ENCODE measurements around the gene MAP2K5. TPM values are rescaled to one million over a fixed set of nuclear protein-coding genes. Genes with fewer than 3 reads are reported as not detected.
"Not testable (repeated sequence)": the region's sequence is repeated elsewhere in the genome, so short reads cannot be mapped to it uniquely, and the experiment has no call there.

MAP2K5 gene
- total and polyA plus RNA-seq, 2 experiments from 2014 or later, result 12.4 to 13.7 TPM

GRCh38 chr15:67660446-67660845, 117.9 kb downstream of the MAP2K5 start:
- TF ChIP-seq EZH2phosphoT487 (IDR thresholded peaks at IDR 0.05; ENCODE audit: low read depth, severe bottlenecking, unreplicated experiment) (no peak), EZH2 (IDR thresholded peaks at IDR 0.05; ENCODE audit: borderline replicate concordance) (no peak), CTCF (IDR thresholded peaks at IDR 0.05; ENCODE audit: poor library complexity) (no peak)
- H3K4me1 ChIP-seq (ENCODE audit: insufficient read depth), result peaks cover 3% of the 10 kb centered on the region

GRCh38 chr15:67660874-67661606, 118.5 kb downstream of the MAP2K5 start:
- Histone ChIP-seq H3K4me3 (no peak overlapping the region), H4K20me1 (ENCODE audit: insufficient read depth, poor library complexity, severe bottlenecking) (no peaks in the 10 kb centered on the region), H3K9me3 (ENCODE audit: low read depth) (no peaks in the 10 kb centered on the region), H3K79me2 (no peaks in the 10 kb centered on the region), H3K36me3 (replicated peaks; ENCODE audit: insufficient read depth, low read depth) (no peaks in the 10 kb centered on the region), H3K27ac (no peak overlapping the region), H3K27me3 (no peaks in the 10 kb centered on the region), H2AFZ (no peak overlapping the region), H3K4me1 (ENCODE audit: insufficient read depth) (peaks cover 3% of the 10 kb centered on the region), H3K9me2 (replicated peaks; ENCODE audit: insufficient read depth) (no peaks in the 10 kb centered on the region), H3K4me2 (no peak overlapping the region)
- WGBS (ENCODE audit: low lambda C conversion rate, missing lambda C conversion rate), result 88% methylated on average over 2 of the region's 2 CpGs
- TF ChIP-seq CTCF (IDR thresholded peaks at IDR 0.05; ENCODE audit: poor library complexity), result no peak
- no peak for TF ChIP-seq EZH2 (IDR thresholded peaks at IDR 0.05; ENCODE audit: borderline replicate concordance)
- TF ChIP-seq EZH2phosphoT487 (IDR thresholded peaks at IDR 0.05; ENCODE audit: low read depth, severe bottlenecking, unreplicated experiment), result no peak
- no peak for DNase-seq (ENCODE audit: low spot score)

More at GRCh38 chr15:67660446-67660845, 117.9 kb downstream of the MAP2K5 start:
- Histone ChIP-seq H3K36me3 (replicated peaks; ENCODE audit: insufficient read depth, low read depth) (no peaks in the 10 kb centered on the region), H3K27ac (no peak overlapping the region), H4K20me1 (ENCODE audit: insufficient read depth, poor library complexity, severe bottlenecking) (no peaks in the 10 kb centered on the region), H3K4me3 (no peak overlapping the region), H3K9me2 (replicated peaks; ENCODE audit: insufficient read depth) (no peaks in the 10 kb centered on the region), H3K79me2 (no peaks in the 10 kb centered on the region), H3K4me2 (no peak overlapping the region), H3K9me3 (ENCODE audit: low read depth) (no peaks in the 10 kb centered on the region), H2AFZ (no peak overlapping the region), H3K27me3 (no peaks in the 10 kb centered on the region)
- no peak for DNase-seq (ENCODE audit: low spot score)

GRCh38 chr15:67670647-67671305, 128.3 kb downstream of the MAP2K5 start:
- H3K4me3 ChIP-seq, result no peak overlapping the region
- TF ChIP-seq EZH2phosphoT487 (IDR thresholded peaks at IDR 0.05; ENCODE audit: low read depth, severe bottlenecking, unreplicated experiment) (no peak), EZH2 (IDR thresholded peaks at IDR 0.05; ENCODE audit: borderline replicate concordance) (no peak), CTCF (IDR thresholded peaks at IDR 0.05; ENCODE audit: poor library complexity) (no peak)
- WGBS (ENCODE audit: low lambda C conversion rate, missing lambda C conversion rate), result 62% methylated on average over 2 of the region's 2 CpGs
- no peaks in the 10 kb centered on the region for H3K79me2 ChIP-seq
- H3K4me1 ChIP-seq (ENCODE audit: insufficient read depth), result no peaks in the 10 kb centered on the region
- H2AFZ ChIP-seq, result no peak overlapping the region
- no peak overlapping the region for H3K27ac ChIP-seq
- DNase-seq (ENCODE audit: low spot score), result no peak
- H3K9me3 ChIP-seq (ENCODE audit: low read depth), result no peaks in the 10 kb centered on the region
- no peaks in the 10 kb centered on the region for H4K20me1 ChIP-seq (ENCODE audit: insufficient read depth, poor library complexity, severe bottlenecking)
- no peaks in the 10 kb centered on the region for H3K36me3 ChIP-seq (replicated peaks; ENCODE audit: insufficient read depth, low read depth)
- H3K27me3 ChIP-seq, result no peaks in the 10 kb centered on the region
- no peak overlapping the region for H3K4me2 ChIP-seq
- H3K9me2 ChIP-seq (replicated peaks; ENCODE audit: insufficient read depth), result no peaks in the 10 kb centered on the region

DNA sequence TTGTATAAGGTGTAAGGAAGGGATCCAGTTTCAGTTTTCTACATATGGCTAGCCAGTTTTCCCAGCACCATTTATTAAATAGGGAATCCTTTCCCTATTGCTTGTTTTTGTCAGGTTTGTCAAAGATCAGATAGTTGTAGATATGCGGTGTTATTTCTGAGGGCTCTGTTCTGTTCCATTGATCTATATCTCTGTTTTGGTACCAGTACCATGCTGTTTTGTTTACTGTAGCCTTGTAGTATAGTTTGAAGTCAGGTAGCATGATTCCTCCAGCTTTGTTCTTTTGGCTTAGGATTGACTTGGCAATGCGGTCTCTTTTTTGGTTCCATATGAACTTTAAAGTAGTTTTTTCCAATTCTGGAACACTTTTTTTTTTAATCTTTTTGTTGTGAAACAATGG, 130.3 kb downstream of the MAP2K5 start:
- H4K20me1 ChIP-seq (ENCODE audit: insufficient read depth, poor library complexity, severe bottlenecking); H3K9me3 ChIP-seq (ENCODE audit: low read depth); H3K4me1 ChIP-seq (ENCODE audit: insufficient read depth); H3K27me3 ChIP-seq; H3K9me2 ChIP-seq (replicated peaks; ENCODE audit: insufficient read depth); H3K4me2 ChIP-seq; H3K36me3 ChIP-seq (replicated peaks; ENCODE audit: insufficient read depth, low read depth); H3K4me3 ChIP-seq; DNase-seq (ENCODE audit: low spot score); H2AFZ ChIP-seq; H3K79me2 ChIP-seq; H3K27ac ChIP-seq: not testable (repeated sequence)
- WGBS (ENCODE audit: low lambda C conversion rate, missing lambda C conversion rate), result 97% methylated on average over 2 of the region's 2 CpGs
